Measurements from ENCODE around the gene DCDC1. TPM values are rescaled to one million over a fixed set of nuclear protein-coding genes. Genes with fewer than 3 reads are reported as not detected.

DCDC1 gene
- total RNA-seq, 2 experiments from 2014 or later = 0.07 TPM; not detected in 1

GRCh38 chr11:30863209-30863608 lies 506.3 kb downstream of the DCDC1 start:
- H3K9me3 Mint-ChIP-seq (ENCODE audit: low read depth) = no peaks in the 10 kb centered on the region
- H3K27me3 Mint-ChIP-seq = no peaks in the 10 kb centered on the region
- DNase-seq (no peak), ATAC-seq (no peak)
- H3K36me3 Mint-ChIP-seq = no peaks in the 10 kb centered on the region
- H3K4me3 Mint-ChIP-seq = no peak overlapping the region
- no peaks in the 10 kb centered on the region for H3K4me1 Mint-ChIP-seq
- CTCF ChIA-PET = no interaction called here
- H3K27ac Mint-ChIP-seq = no peak overlapping the region

- Mint-ChIP-seq H3K9me3 (ENCODE audit: low read depth) (no peaks in the 10 kb centered on the region), H3K27me3 (no peaks in the 10 kb centered on the region), H3K36me3 (no peaks in the 10 kb centered on the region), H3K27ac (no peak overlapping the region), H3K4me1 (no peaks in the 10 kb centered on the region), H3K4me3 (no peak overlapping the region)
- no peak for ATAC-seq
- DNase-seq = no peak
- CTCF ChIA-PET = no interaction called here
Observed at GRCh38 chr11:30861531-30861930, 508.0 kb downstream of the DCDC1 start.

GRCh38 chr11:30861064-30861463 lies 508.5 kb downstream of the DCDC1 start:
- Mint-ChIP-seq H3K27ac (no peak overlapping the region), H3K4me1 (no peaks in the 10 kb centered on the region), H3K36me3 (no peaks in the 10 kb centered on the region), H3K4me3 (no peak overlapping the region), H3K9me3 (ENCODE audit: low read depth) (no peaks in the 10 kb centered on the region), H3K27me3 (no peaks in the 10 kb centered on the region)
- ATAC-seq (no peak), DNase-seq (no peak)
- CTCF ChIA-PET = no interaction called here

DNA sequence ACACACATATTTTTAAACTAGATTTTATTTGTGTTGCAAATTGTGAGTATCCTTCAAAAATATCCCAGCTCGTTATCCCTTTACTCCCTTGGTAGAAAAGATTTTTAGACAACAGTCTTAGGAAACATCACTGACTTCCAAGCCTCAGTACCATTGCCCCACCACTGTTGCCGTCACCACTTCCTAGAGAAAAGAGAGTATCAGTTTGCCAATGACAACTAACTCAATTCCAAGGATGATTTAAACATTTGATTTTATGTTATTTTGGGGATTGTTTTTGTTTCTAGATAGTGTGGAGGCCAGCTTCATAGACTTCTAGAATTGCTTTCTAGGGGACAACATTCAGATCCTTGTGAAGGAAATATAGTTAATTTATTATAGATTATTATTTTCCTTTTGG lies 509.4 kb downstream of the DCDC1 start:
- Mint-ChIP-seq H3K27ac (no peak overlapping the region), H3K4me3 (no peak overlapping the region), H3K27me3 (no peaks in the 10 kb centered on the region), H3K4me1 (no peaks in the 10 kb centered on the region), H3K36me3 (no peaks in the 10 kb centered on the region), H3K9me3 (ENCODE audit: low read depth) (no peaks in the 10 kb centered on the region)
- no peak for ATAC-seq
- CTCF ChIA-PET = no interaction called here
- DNase-seq = no peak

GRCh38 chr11:30859669-30860068 lies 509.9 kb downstream of the DCDC1 start:
- no peaks in the 10 kb centered on the region for H3K27me3 Mint-ChIP-seq
- no peaks in the 10 kb centered on the region for H3K9me3 Mint-ChIP-seq (ENCODE audit: low read depth)
- no peaks in the 10 kb centered on the region for H3K4me1 Mint-ChIP-seq
- DNase-seq = no peak
- no peak overlapping the region for H3K4me3 Mint-ChIP-seq
- CTCF ChIA-PET = no interaction called here
- no peak overlapping the region for H3K27ac Mint-ChIP-seq
- no peaks in the 10 kb centered on the region for H3K36me3 Mint-ChIP-seq
- ATAC-seq = no peak

DNA sequence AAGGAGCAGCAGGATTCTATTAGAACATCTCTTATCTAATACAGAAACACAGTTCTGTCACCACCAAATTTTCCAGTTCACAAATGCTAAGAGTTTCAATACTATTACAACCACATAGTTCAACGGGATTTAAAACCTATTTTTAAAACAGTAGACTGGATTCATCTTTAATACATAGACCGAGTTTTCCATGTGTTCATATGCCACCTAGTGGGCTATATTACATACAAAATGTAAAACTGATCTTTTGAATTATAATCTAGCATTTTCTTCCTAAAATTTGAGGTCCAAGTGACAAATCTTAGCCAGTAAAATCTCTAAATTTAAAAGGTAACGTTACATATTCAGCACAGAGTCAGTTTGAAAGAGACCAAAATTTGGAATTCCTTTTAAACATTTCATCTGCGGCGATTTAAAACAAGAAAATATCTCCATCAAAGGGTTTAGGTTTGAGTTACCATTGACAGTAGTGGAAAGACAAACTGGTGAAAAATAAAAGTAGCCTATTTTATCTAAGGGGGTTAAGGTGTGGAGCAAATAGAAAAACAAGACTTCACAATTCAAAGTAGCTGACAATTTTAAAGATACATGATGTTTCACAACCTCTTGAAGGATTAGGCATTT lies 514.0 kb downstream of the DCDC1 start:
- CTCF ChIA-PET = interaction anchor here (0.7 kb wide), 1 partner anchor 17 kb away, joined by 3 read pairs; no protein-coding TSS in a partner anchor
- ATAC-seq (no peak), DNase-seq (no peak)
- Mint-ChIP-seq H3K4me3 (no peak overlapping the region), H3K4me1 (no peaks in the 10 kb centered on the region), H3K36me3 (no peaks in the 10 kb centered on the region), H3K9me3 (ENCODE audit: low read depth) (no peaks in the 10 kb centered on the region), H3K27ac (no peak overlapping the region), H3K27me3 (no peaks in the 10 kb centered on the region)

DNA sequence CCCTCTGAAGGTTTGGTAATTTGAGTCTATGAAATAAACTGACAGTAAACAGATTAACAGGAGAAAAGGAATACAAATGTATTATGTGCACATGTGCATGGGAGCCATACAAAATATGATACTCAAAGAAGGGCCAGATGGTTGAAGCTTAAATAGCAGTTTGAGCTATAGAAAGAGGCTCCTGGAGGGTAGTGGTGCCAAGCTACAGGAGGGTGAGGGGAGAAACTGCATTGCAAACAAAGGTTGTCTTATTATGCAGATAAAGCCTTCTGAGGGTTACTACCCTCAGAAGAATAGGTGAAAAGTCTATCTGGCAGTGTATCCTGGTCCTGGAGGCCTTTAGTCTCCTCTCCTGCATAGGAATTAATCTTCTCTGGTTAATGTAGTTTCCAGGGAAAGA lies 516.1 kb downstream of the DCDC1 start:
- CTCF ChIA-PET = no interaction called here

GRCh38 chr11:30852645-30853044 lies 516.9 kb downstream of the DCDC1 start:
- H3K36me3 Mint-ChIP-seq = no peaks in the 10 kb centered on the region
- DNase-seq (no peak), ATAC-seq (no peak)
- H3K9me3 Mint-ChIP-seq (ENCODE audit: low read depth) = peaks cover 6% of the 10 kb centered on the region
- no peak overlapping the region for H3K27ac Mint-ChIP-seq
- H3K4me3 Mint-ChIP-seq = no peak overlapping the region
- CTCF ChIA-PET = no interaction called here
- H3K27me3 Mint-ChIP-seq = no peaks in the 10 kb centered on the region
- no peaks in the 10 kb centered on the region for H3K4me1 Mint-ChIP-seq

More for the DNA sequence above, 516.1 kb downstream of the DCDC1 start:
- H3K27ac Mint-ChIP-seq = no peak overlapping the region
- H3K27me3 Mint-ChIP-seq = no peaks in the 10 kb centered on the region
- no peak for DNase-seq
- H3K36me3 Mint-ChIP-seq = no peaks in the 10 kb centered on the region
- H3K4me1 Mint-ChIP-seq = no peaks in the 10 kb centered on the region
- no peak overlapping the region for H3K4me3 Mint-ChIP-seq
- peaks cover 3% of the 10 kb centered on the region for H3K9me3 Mint-ChIP-seq (ENCODE audit: low read depth)
- no peak for ATAC-seq

- H3K4me1 Mint-ChIP-seq = no peaks in the 10 kb centered on the region
- peaks cover 6% of the 10 kb centered on the region for H3K9me3 Mint-ChIP-seq (ENCODE audit: low read depth)
- CTCF ChIA-PET = no interaction called here
- H3K27me3 Mint-ChIP-seq = no peaks in the 10 kb centered on the region
- no peak overlapping the region for H3K27ac Mint-ChIP-seq
- no peak overlapping the region for H3K4me3 Mint-ChIP-seq
- no peaks in the 10 kb centered on the region for H3K36me3 Mint-ChIP-seq
- no peak for ATAC-seq
- no peak for DNase-seq
Observed at GRCh38 chr11:30852091-30852490, 517.4 kb downstream of the DCDC1 start.

- no peaks in the 10 kb centered on the region for H3K36me3 Mint-ChIP-seq
- no peak for ATAC-seq
- CTCF ChIA-PET = no interaction called here
- H3K27ac Mint-ChIP-seq = no peak overlapping the region
- no peaks in the 10 kb centered on the region for H3K27me3 Mint-ChIP-seq
- peaks cover 6% of the 10 kb centered on the region for H3K9me3 Mint-ChIP-seq (ENCODE audit: low read depth)
- no peak overlapping the region for H3K4me3 Mint-ChIP-seq
- no peaks in the 10 kb centered on the region for H3K4me1 Mint-ChIP-seq
- DNase-seq = no peak
Observed at GRCh38 chr11:30837252-30837651, 532.3 kb downstream of the DCDC1 start.

GRCh38 chr11:30832831-30833230 lies 536.7 kb downstream of the DCDC1 start:
- CTCF ChIA-PET = no interaction called here
- Mint-ChIP-seq H3K9me3 (ENCODE audit: low read depth) (peaks cover 6% of the 10 kb centered on the region), H3K27me3 (no peaks in the 10 kb centered on the region), H3K4me3 (no peak overlapping the region), H3K36me3 (no peaks in the 10 kb centered on the region), H3K4me1 (no peaks in the 10 kb centered on the region), H3K27ac (no peak overlapping the region)
- no peak for ATAC-seq
- no peak for DNase-seq

DNA sequence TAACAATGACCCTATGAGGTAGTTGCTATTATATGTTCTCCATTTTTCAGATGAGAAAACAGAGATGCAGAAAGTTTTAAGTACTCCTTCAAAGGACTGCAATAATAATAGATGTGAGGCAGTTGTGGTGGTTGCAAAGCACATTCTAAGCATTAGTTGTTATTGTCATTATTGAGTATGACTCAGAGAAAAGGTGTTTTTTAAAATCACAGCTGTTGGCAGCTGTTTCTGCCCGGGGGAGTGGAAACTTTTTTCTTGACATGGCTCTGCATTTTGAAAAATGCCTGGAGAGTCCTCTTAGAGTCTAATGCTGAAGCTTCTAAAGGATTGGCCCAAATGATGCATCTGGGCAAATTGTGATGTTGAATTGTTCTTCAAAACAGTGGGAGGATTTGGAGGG lies 538.9 kb downstream of the DCDC1 start:
- Mint-ChIP-seq H3K27ac (no peak overlapping the region), H3K4me1 (no peaks in the 10 kb centered on the region), H3K36me3 (no peaks in the 10 kb centered on the region), H3K9me3 (ENCODE audit: low read depth) (peaks cover 5% of the 10 kb centered on the region), H3K4me3 (no peak overlapping the region), H3K27me3 (no peaks in the 10 kb centered on the region)
- CTCF ChIA-PET = no interaction called here
- DNase-seq (no peak), ATAC-seq (no peak)

- CTCF ChIA-PET = no interaction called here
- H3K4me3 Mint-ChIP-seq = no peak overlapping the region
- H3K36me3 Mint-ChIP-seq = no peaks in the 10 kb centered on the region
- H3K27me3 Mint-ChIP-seq = no peaks in the 10 kb centered on the region
- no peak overlapping the region for H3K27ac Mint-ChIP-seq
- no peaks in the 10 kb centered on the region for H3K9me3 Mint-ChIP-seq (ENCODE audit: low read depth)
- no peaks in the 10 kb centered on the region for H3K4me1 Mint-ChIP-seq
- ATAC-seq (no peak), DNase-seq (no peak)
Observed at GRCh38 chr11:30826911-30827310, 542.6 kb downstream of the DCDC1 start.

- Mint-ChIP-seq H3K27me3 (no peaks in the 10 kb centered on the region), H3K4me1 (no peaks in the 10 kb centered on the region), H3K27ac (no peak overlapping the region), H3K9me3 (ENCODE audit: low read depth) (no peaks in the 10 kb centered on the region), H3K36me3 (no peaks in the 10 kb centered on the region), H3K4me3 (no peak overlapping the region)
- CTCF ChIA-PET = no interaction called here
- no peak for DNase-seq
- no peak for ATAC-seq
Observed at GRCh38 chr11:30825723-30826122, 543.8 kb downstream of the DCDC1 start.

- no peak overlapping the region for H3K4me3 Mint-ChIP-seq
- no peak overlapping the region for H3K27ac Mint-ChIP-seq
- DNase-seq (no peak), ATAC-seq (no peak)
- no peaks in the 10 kb centered on the region for H3K4me1 Mint-ChIP-seq
- no peaks in the 10 kb centered on the region for H3K9me3 Mint-ChIP-seq (ENCODE audit: low read depth)
- CTCF ChIA-PET = no interaction called here
- no peaks in the 10 kb centered on the region for H3K36me3 Mint-ChIP-seq
- H3K27me3 Mint-ChIP-seq = no peaks in the 10 kb centered on the region
Observed at GRCh38 chr11:30823119-30823518, 546.4 kb downstream of the DCDC1 start.

All from activated CD8-positive, alpha-beta memory T cell treated with anti-CD3 and anti-CD28 coated beads, Interleukin-2, amount 10 ng/mL, durations not matched to agents 7 days and 5 days (primary cell).